ENCODE results near the gene ZNF189.

- TF ChIP-seq POLR2A (IDR thresholded peaks at IDR 0.05), result no peak
- TF ChIP-seq, protein P1, sequence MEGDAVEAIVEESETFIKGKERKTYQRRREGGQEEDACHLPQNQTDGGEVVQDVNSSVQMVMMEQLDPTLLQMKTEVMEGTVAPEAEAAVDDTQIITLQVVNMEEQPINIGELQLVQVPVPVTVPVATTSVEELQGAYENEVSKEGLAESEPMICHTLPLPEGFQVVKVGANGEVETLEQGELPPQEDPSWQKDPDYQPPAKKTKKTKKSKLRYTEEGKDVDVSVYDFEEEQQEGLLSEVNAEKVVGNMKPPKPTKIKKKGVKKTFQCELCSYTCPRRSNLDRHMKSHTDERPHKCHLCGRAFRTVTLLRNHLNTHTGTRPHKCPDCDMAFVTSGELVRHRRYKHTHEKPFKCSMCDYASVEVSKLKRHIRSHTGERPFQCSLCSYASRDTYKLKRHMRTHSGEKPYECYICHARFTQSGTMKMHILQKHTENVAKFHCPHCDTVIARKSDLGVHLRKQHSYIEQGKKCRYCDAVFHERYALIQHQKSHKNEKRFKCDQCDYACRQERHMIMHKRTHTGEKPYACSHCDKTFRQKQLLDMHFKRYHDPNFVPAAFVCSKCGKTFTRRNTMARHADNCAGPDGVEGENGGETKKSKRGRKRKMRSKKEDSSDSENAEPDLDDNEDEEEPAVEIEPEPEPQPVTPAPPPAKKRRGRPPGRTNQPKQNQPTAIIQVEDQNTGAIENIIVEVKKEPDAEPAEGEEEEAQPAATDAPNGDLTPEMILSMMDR (IDR thresholded peaks at IDR 0.05), result no peak
These were observed 44.7 kb downstream of the ZNF189 start for GRCh38 chr9:101443364-101443771.

Measured in uterus (tissue), 2 donors.